GM18858 (cell line): ENCODE data around the gene SHROOM1.

Source experiments
- ATAC-seq: cut with Tn5 transposase; IDR thresholded peaks from one replicate; pipeline ENCODE4 v1.9.1; 2021; ENCODE audit not compliant: unreplicated experiment

Gene SHROOM1

GRCh38 chr5:132778856-132779255, 51.6 kb downstream of the SHROOM1 start:
- no peak for ATAC-seq

GRCh38 chr5:132778129-132778528, 52.3 kb downstream of the SHROOM1 start:
- no peak for ATAC-seq

- ATAC-seq: peak; percentile 39
Observed at GRCh38 chr5:132777209-132778069, 53.0 kb downstream of the SHROOM1 start, which contains the start of gene SEPTIN8. SEPTIN8 (minus strand) TSS chr5:132777239; CDS start chr5:132777137, 102 bp downstream.

- ATAC-seq: peak; percentile 22
Observed at GRCh38 chr5:132776938-132777208, 53.6 kb downstream of the SHROOM1 start.

- ATAC-seq: no peak
Observed at GRCh38 chr5:132776131-132776937, 54.1 kb downstream of the SHROOM1 start.

- no peak for ATAC-seq
Observed at GRCh38 chr5:132775476-132775961, 54.9 kb downstream of the SHROOM1 start.

GRCh38 chr5:132774896-132775295, 55.6 kb downstream of the SHROOM1 start:
- ATAC-seq: no peak

GRCh38 chr5:132774406-132774805, 56.0 kb downstream of the SHROOM1 start:
- no peak for ATAC-seq

- ATAC-seq: no peak
Observed at GRCh38 chr5:132773601-132774355, 56.7 kb downstream of the SHROOM1 start.

- ATAC-seq: no peak
Observed at GRCh38 chr5:132773114-132773513, 57.3 kb downstream of the SHROOM1 start.

GRCh38 chr5:132772291-132773070, 58.0 kb downstream of the SHROOM1 start:
- ATAC-seq: no peak
